ENCODE measurements around the gene RALGAPB. TPM values are rescaled to one million over a fixed set of nuclear protein-coding genes. Genes with fewer than 3 reads are reported as not detected.
"Not testable (repeated sequence)": the region's sequence is repeated elsewhere in the genome, so short reads cannot be mapped to it uniquely, and the experiment has no call there.

RALGAPB gene
- total RNA-seq, 1 donor: 40.6 TPM

- Histone ChIP-seq H3K4me3 (ENCODE audit: low read length) (no peak overlapping the region), H3K4me1 (ENCODE audit: insufficient read depth, low read length) (no peaks in the 10 kb centered on the region), H3K9me3 (ENCODE audit: low read depth, low read length) (no peaks in the 10 kb centered on the region)
Observed at GRCh38 chr20:38590676-38591473, 118.2 kb downstream of the RALGAPB start.

GRCh38 chr20:38591474-38592410, 119.1 kb downstream of the RALGAPB start:
- H3K9me3 ChIP-seq (ENCODE audit: low read depth, low read length): no peaks in the 10 kb centered on the region
- H3K27me3 ChIP-seq (ENCODE audit: insufficient read depth, low read length): no peaks in the 10 kb centered on the region
- H3K4me1 ChIP-seq (ENCODE audit: insufficient read depth, low read length): no peaks in the 10 kb centered on the region
- no peak overlapping the region for H3K4me3 ChIP-seq (ENCODE audit: low read length)

More at GRCh38 chr20:38590676-38591473, 118.2 kb downstream of the RALGAPB start:
- no peaks in the 10 kb centered on the region for H3K27me3 ChIP-seq (ENCODE audit: insufficient read depth, low read length)

GRCh38 chr20:38592411-38592790, 119.8 kb downstream of the RALGAPB start:
- not testable (repeated sequence) for H3K9me3 ChIP-seq (ENCODE audit: low read depth, low read length); H3K27me3 ChIP-seq (ENCODE audit: insufficient read depth, low read length); H3K4me1 ChIP-seq (ENCODE audit: insufficient read depth, low read length)

GRCh38 chr20:38594281-38594680, 121.6 kb downstream of the RALGAPB start:
- H3K9me3 ChIP-seq (ENCODE audit: low read depth, low read length); H3K4me1 ChIP-seq (ENCODE audit: insufficient read depth, low read length); H3K4me3 ChIP-seq (ENCODE audit: low read length); H3K27me3 ChIP-seq (ENCODE audit: insufficient read depth, low read length): not testable (repeated sequence)

More at GRCh38 chr20:38592411-38592790, 119.8 kb downstream of the RALGAPB start:
- not testable (repeated sequence) for H3K4me3 ChIP-seq (ENCODE audit: low read length)

- not testable (repeated sequence) for H3K4me1 ChIP-seq (ENCODE audit: insufficient read depth, low read length)
Observed at GRCh38 chr20:38595886-38596285, 123.2 kb downstream of the RALGAPB start.

GRCh38 chr20:38599410-38599882, 126.8 kb downstream of the RALGAPB start:
- H3K4me3 ChIP-seq (ENCODE audit: low read length): no peak overlapping the region
- H3K9me3 ChIP-seq (ENCODE audit: low read depth, low read length): no peaks in the 10 kb centered on the region
- H3K27me3 ChIP-seq (ENCODE audit: insufficient read depth, low read length): peaks cover 31% of the 10 kb centered on the region
- no peaks in the 10 kb centered on the region for H3K4me1 ChIP-seq (ENCODE audit: insufficient read depth, low read length)

More at GRCh38 chr20:38595886-38596285, 123.2 kb downstream of the RALGAPB start:
- not testable (repeated sequence) for H3K4me3 ChIP-seq (ENCODE audit: low read length); H3K27me3 ChIP-seq (ENCODE audit: insufficient read depth, low read length); H3K9me3 ChIP-seq (ENCODE audit: low read depth, low read length)

- Histone ChIP-seq H3K9me3 (ENCODE audit: low read depth, low read length) (no peaks in the 10 kb centered on the region), H3K27me3 (ENCODE audit: insufficient read depth, low read length) (peaks cover 32% of the 10 kb centered on the region), H3K4me1 (ENCODE audit: insufficient read depth, low read length) (no peaks in the 10 kb centered on the region), H3K4me3 (ENCODE audit: low read length) (no peak overlapping the region)
Observed at GRCh38 chr20:38600057-38600456, 127.4 kb downstream of the RALGAPB start.

- Histone ChIP-seq H3K9me3 (ENCODE audit: low read depth, low read length) (no peaks in the 10 kb centered on the region), H3K4me1 (ENCODE audit: insufficient read depth, low read length) (no peaks in the 10 kb centered on the region), H3K4me3 (ENCODE audit: low read length) (no peak within 1 kb of the TSS), H3K27me3 (ENCODE audit: insufficient read depth, low read length) (peaks cover 39% of the 10 kb centered on the region)
Observed at GRCh38 chr20:38601216-38602184, 128.9 kb downstream of the RALGAPB start, which contains the start of gene ARHGAP40. TSS of gene ARHGAP40 (plus strand) at chr20:38601809.

- no peaks in the 10 kb centered on the region for H3K4me1 ChIP-seq (ENCODE audit: insufficient read depth, low read length)
- no peak overlapping the region for H3K4me3 ChIP-seq (ENCODE audit: low read length)
- H3K9me3 ChIP-seq (ENCODE audit: low read depth, low read length): no peaks in the 10 kb centered on the region
- H3K27me3 ChIP-seq (ENCODE audit: insufficient read depth, low read length): peaks cover 42% of the 10 kb centered on the region
Observed at GRCh38 chr20:38602185-38602581, 129.5 kb downstream of the RALGAPB start.

GRCh38 chr20:38603286-38603685, 130.6 kb downstream of the RALGAPB start:
- Histone ChIP-seq H3K9me3 (ENCODE audit: low read depth, low read length) (no peaks in the 10 kb centered on the region), H3K4me3 (ENCODE audit: low read length) (no peak overlapping the region), H3K4me1 (ENCODE audit: insufficient read depth, low read length) (no peaks in the 10 kb centered on the region), H3K27me3 (ENCODE audit: insufficient read depth, low read length) (peaks cover 42% of the 10 kb centered on the region)

GRCh38 chr20:38604873-38605303, 132.2 kb downstream of the RALGAPB start:
- Histone ChIP-seq H3K4me3 (ENCODE audit: low read length) (no peak overlapping the region), H3K4me1 (ENCODE audit: insufficient read depth, low read length) (no peaks in the 10 kb centered on the region), H3K9me3 (ENCODE audit: low read depth, low read length) (no peaks in the 10 kb centered on the region), H3K27me3 (ENCODE audit: insufficient read depth, low read length) (peaks cover 42% of the 10 kb centered on the region)

GRCh38 chr20:38607351-38607750, 134.7 kb downstream of the RALGAPB start:
- Histone ChIP-seq H3K9me3 (ENCODE audit: low read depth, low read length) (no peaks in the 10 kb centered on the region), H3K4me1 (ENCODE audit: insufficient read depth, low read length) (no peaks in the 10 kb centered on the region), H3K27me3 (ENCODE audit: insufficient read depth, low read length) (peaks cover 23% of the 10 kb centered on the region), H3K4me3 (ENCODE audit: low read length) (no peak overlapping the region)

GRCh38 chr20:38608188-38608587, 135.5 kb downstream of the RALGAPB start:
- no peaks in the 10 kb centered on the region for H3K4me1 ChIP-seq (ENCODE audit: insufficient read depth, low read length)
- peaks cover 15% of the 10 kb centered on the region for H3K27me3 ChIP-seq (ENCODE audit: insufficient read depth, low read length)
- H3K9me3 ChIP-seq (ENCODE audit: low read depth, low read length): no peaks in the 10 kb centered on the region
- no peak overlapping the region for H3K4me3 ChIP-seq (ENCODE audit: low read length)

GRCh38 chr20:38609815-38610214, 137.2 kb downstream of the RALGAPB start:
- no peaks in the 10 kb centered on the region for H3K9me3 ChIP-seq (ENCODE audit: low read depth, low read length)
- H3K27me3 ChIP-seq (ENCODE audit: insufficient read depth, low read length): peaks cover 10% of the 10 kb centered on the region
- H3K4me3 ChIP-seq (ENCODE audit: low read length): no peak overlapping the region
- no peaks in the 10 kb centered on the region for H3K4me1 ChIP-seq (ENCODE audit: insufficient read depth, low read length)

Data from mononuclear cell (primary cell).